ENCODE data around the gene VWA5B1. TPM values are rescaled to one million over a fixed set of nuclear protein-coding genes. Genes with fewer than 3 reads are reported as not detected.

The VWA5B1 gene
- total RNA-seq, 1 experiment from 2014 or later: not detected

DNA sequence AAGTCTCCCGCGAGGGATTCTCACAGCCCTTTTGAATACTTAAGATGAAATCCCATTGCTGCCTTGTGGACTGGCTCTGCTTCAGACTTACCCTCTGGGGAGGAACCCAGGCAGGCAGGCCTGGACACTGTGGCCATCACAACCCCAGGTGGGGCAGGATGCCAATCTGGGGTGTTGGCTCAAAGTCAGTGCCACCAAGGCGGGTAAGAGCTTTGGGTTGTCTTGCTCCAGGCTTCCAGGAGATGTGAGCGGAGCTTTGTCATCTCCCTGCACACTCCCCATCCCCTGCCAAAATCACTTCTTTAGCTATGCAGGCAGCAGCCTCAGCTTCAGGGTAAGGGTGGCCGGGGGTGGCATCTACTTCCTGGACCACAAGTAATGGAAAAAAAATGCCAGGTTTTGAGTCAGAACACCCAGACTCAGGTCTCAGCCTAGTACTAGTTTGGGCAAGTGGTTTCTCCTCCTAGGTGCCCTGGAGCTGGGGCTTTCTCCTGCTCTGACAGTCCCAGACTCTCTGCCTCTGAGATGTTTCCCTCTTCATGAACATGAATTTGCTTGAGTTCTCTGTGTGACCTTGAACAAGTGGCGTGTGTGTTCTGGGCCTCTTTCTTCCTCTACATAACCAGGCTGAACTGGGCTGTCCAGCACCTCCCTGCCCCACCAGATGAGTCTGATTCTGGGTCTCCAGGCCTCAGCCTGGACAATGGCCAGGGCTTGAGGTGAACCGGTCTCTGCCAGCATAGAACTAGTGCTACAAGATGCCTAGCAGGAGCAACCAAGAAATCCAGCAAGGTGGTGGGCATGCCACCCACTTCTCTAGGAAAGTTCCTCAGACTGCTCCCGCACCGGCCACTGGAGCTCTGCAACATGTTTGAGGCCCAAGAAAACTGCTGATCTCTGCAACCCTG, 65.4 kb downstream of the VWA5B1 start:
- no peak for TF ChIP-seq CTCF (IDR thresholded peaks at IDR 0.05; ENCODE audit: unreplicated experiment)
- no TSS peak for BruUV-seq (replicated peaks)
- no peak overlapping the region for H3K27ac Mint-ChIP-seq (ENCODE audit: unreplicated experiment)
- H3K36me3 Mint-ChIP-seq (ENCODE audit: insufficient read depth, unreplicated experiment): peaks cover 4% of the 10 kb centered on the region
- intact Hi-C loops (cut with micrococcal nuclease; ENCODE audit: unreplicated experiment): loop anchor here (5.0 kb wide), 1 partner anchor 144 kb away; no protein-coding TSS in a partner anchor
- CTCF ChIA-PET: no interaction called here
- DNase-seq: peak; percentile 18
- H3K4me1 Mint-ChIP-seq (ENCODE audit: low read depth, unreplicated experiment): peaks cover 27% of the 10 kb centered on the region
- no peaks in the 10 kb centered on the region for H3K9me3 Mint-ChIP-seq (ENCODE audit: low read depth, unreplicated experiment)
- H3K27me3 Mint-ChIP-seq (ENCODE audit: unreplicated experiment): peaks cover 16% of the 10 kb centered on the region
- H3K4me3 Mint-ChIP-seq (ENCODE audit: low read depth, unreplicated experiment): no peak overlapping the region

DNA sequence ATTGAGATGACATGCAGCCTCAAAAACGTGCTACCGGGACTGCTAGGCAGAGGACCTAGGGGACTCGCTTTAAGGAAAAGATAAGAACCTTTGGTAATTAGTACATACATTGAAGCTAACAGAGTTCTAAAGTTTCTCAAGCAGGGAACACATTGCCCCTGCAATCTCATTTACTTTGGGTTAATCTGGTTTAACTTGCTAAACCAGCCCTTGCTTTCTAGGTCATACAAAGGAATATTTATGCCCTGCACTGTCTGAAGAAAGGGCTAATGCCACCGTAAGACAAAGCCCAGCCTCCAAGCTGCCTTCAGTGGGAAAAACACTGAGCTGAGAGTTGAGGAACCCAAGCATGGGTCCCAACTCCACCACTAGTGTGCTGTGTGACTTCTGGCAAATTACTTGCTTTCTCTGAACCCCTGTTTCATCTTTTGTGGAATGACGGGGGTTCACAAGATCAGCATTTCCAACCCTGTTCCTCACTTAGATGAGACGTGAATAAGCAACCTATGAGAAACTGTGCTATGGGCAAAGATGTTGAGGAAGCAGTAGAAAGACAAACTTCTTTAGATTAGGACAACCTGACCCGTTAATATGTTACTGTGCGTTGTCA, 66.3 kb downstream of the VWA5B1 start:
- no peak overlapping the region for H3K4me3 Mint-ChIP-seq (ENCODE audit: low read depth, unreplicated experiment)
- peaks cover 27% of the 10 kb centered on the region for H3K4me1 Mint-ChIP-seq (ENCODE audit: low read depth, unreplicated experiment)
- H3K9me3 Mint-ChIP-seq (ENCODE audit: low read depth, unreplicated experiment): no peaks in the 10 kb centered on the region
- no TSS peak for BruUV-seq (replicated peaks)
- TF ChIP-seq CTCF (IDR thresholded peaks at IDR 0.05; ENCODE audit: unreplicated experiment): no peak
- no peak overlapping the region for H3K27ac Mint-ChIP-seq (ENCODE audit: unreplicated experiment)
- CTCF ChIA-PET: no interaction called here
- peaks cover 16% of the 10 kb centered on the region for H3K27me3 Mint-ChIP-seq (ENCODE audit: unreplicated experiment)
- intact Hi-C loops (cut with micrococcal nuclease; ENCODE audit: unreplicated experiment): loop anchor here (5.0 kb wide), 1 partner anchor 145 kb away; no protein-coding TSS in a partner anchor
- peaks cover 4% of the 10 kb centered on the region for H3K36me3 Mint-ChIP-seq (ENCODE audit: insufficient read depth, unreplicated experiment)
- DNase-seq: no peak

DNA sequence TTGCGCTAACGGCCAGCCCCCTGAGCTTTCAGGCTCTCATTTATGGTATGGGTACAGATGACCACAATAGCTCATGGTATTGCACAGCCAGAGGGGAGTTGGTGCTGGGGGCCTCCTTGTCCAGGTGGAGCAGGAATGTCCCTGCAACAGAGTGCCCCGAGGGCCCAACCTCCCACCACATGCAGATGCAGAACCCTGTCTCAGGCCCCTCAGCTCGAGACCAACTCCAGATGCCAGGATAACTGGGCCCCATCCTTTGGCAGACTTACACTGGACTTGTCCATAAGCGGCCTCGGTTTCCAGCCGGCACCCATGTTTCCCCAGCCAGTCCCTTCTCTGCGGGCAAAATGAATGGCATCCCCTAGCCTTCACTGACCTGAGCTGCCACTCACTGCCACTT, 67.1 kb downstream of the VWA5B1 start:
- intact Hi-C loops (cut with micrococcal nuclease; ENCODE audit: unreplicated experiment): loop anchor here (5.0 kb wide), 1 partner anchor 145 kb away; no protein-coding TSS in a partner anchor
- peaks cover 27% of the 10 kb centered on the region for H3K4me1 Mint-ChIP-seq (ENCODE audit: low read depth, unreplicated experiment)
- peaks cover 4% of the 10 kb centered on the region for H3K36me3 Mint-ChIP-seq (ENCODE audit: insufficient read depth, unreplicated experiment)
- H3K27ac Mint-ChIP-seq (ENCODE audit: unreplicated experiment): no peak overlapping the region
- BruUV-seq (replicated peaks): no TSS peak
- TF ChIP-seq CTCF (IDR thresholded peaks at IDR 0.05; ENCODE audit: unreplicated experiment): no peak
- no peak overlapping the region for H3K4me3 Mint-ChIP-seq (ENCODE audit: low read depth, unreplicated experiment)
- CTCF ChIA-PET: no interaction called here
- no peaks in the 10 kb centered on the region for H3K9me3 Mint-ChIP-seq (ENCODE audit: low read depth, unreplicated experiment)
- DNase-seq: no peak
- peaks cover 10% of the 10 kb centered on the region for H3K27me3 Mint-ChIP-seq (ENCODE audit: unreplicated experiment)

GRCh38 chr1:20358761-20359263, 68.1 kb downstream of the VWA5B1 start:
- Mint-ChIP-seq H3K9me3 (ENCODE audit: low read depth, unreplicated experiment) (no peaks in the 10 kb centered on the region), H3K36me3 (ENCODE audit: insufficient read depth, unreplicated experiment) (peaks cover 4% of the 10 kb centered on the region), H3K27me3 (ENCODE audit: unreplicated experiment) (peaks cover under 1% of the 10 kb centered on the region), H3K27ac (ENCODE audit: unreplicated experiment) (no peak overlapping the region), H3K4me3 (ENCODE audit: low read depth, unreplicated experiment) (peak overlapping the region; percentile 54), H3K4me1 (ENCODE audit: low read depth, unreplicated experiment) (peaks cover 27% of the 10 kb centered on the region)
- no TSS peak for BruUV-seq (replicated peaks)
- TF ChIP-seq CTCF (IDR thresholded peaks at IDR 0.05; ENCODE audit: unreplicated experiment): no peak
- peak; percentile 43 for DNase-seq
- CTCF ChIA-PET: interaction anchor here (0.6 to 1.2 kb wide), 2 partner anchors 72 to 146 kb away, joined by 4 read pairs; no protein-coding TSS in a partner anchor
- intact Hi-C loops (cut with micrococcal nuclease; ENCODE audit: unreplicated experiment): loop anchor here (5.0 kb wide), 1 partner anchor 147 kb away; no protein-coding TSS in a partner anchor
